GM12892 (cell line): ENCODE data around the gene RXFP3.

Experiments used
- POLR2A ChIP-seq: IDR thresholded peaks from 2 replicates; pipeline ENCODE4 v1.6.1; 2011; ENCODE audit warnings: low read depth, low read length, control low read depth
- TAF1 ChIP-seq: IDR thresholded peaks from 2 replicates; pipeline ENCODE4 v1.6.1; 2011; ENCODE audit warnings: low read depth, mild to moderate bottlenecking, control low read depth, low read length, borderline replicate concordance

- TF ChIP-seq POLR2A (no peak), TAF1 (no peak)
These were observed 8.5 kb downstream of the RXFP3 start for GRCh38 chr5:33944543-33945132.
